ENCODE measurements around the gene EDA. TPM values are rescaled to one million over a fixed set of nuclear protein-coding genes. Genes with fewer than 3 reads are reported as not detected.
A peak's percentile ranks its signal among the peaks of the same experiment; 100 is the strongest.

Gene EDA
- total and polyA plus RNA-seq, 12 donors: 2.3 to 9.4 (median 5.2) TPM

DNA sequence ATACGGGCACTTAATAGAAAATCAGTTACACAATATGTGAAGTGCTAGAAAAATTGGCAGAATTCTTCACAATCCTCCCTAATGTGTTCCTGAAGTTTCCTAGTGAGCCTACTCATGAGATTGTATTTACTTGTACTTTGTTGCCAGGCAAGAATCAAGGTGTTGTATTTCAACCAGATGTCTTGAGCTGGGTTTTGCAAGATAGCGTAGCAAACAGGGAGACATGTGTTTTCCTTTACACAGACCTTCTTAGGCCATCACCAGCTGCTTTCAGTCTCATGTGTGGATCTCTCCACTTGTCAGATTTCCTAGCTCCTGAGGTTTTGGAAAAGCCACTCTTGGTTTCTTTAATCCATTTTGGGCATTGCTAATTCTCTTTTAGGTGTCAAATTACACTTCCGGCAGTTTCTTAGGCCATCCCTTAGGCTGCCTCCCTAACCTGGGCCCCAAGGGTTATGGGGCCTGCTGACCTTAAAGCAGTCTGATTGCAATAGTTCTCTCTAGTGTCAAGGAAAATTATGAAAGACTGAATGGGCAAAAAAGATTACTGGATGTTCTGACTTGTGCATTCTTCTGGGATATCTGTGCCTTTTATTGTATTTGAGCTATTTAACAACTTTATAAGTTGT lies 12.2 kb upstream of the EDA start:
- no peak for TF ChIP-seq CTCF (IDR thresholded peaks at IDR 0.05)
- no peak for DNase-seq

DNA sequence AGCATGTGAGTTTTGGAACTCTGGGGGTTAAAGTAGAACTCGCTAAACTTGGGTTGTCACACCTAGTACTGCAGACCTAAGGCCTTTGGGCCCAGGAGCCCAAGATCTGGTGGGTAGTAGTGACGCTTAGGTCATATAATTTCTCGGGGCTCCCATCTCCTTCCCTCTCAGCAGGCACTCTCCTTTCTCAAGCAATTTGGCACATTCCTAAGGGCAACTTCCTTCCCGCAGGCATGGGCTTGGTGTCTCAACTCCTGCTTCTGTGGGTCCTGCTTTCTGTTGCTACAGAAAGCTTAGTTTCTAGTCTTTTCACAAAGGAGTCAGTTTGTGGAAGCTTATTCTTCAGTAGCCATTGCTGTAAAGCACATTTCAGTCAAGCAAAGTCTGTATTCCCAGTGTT lies 10.4 kb upstream of the EDA start:
- no peaks in the 10 kb centered on the region for H3K36me3 ChIP-seq
- no peak for DNase-seq
- no peak for TF ChIP-seq CTCF (IDR thresholded peaks at IDR 0.05)
- intact Hi-C loops (cut with DNase I): no loop called here
- no peak overlapping the region for H3K27ac ChIP-seq
- 78 to 80% methylated on average over 4 of the region's 4 CpGs for WGBS, 2 donors
- no peaks in the 10 kb centered on the region for H3K4me1 ChIP-seq
- H3K27me3 ChIP-seq: peaks cover 0 to 60% (median 0%) of the 10 kb centered on the region in 7 donors
- H3K4me3 ChIP-seq: no peak overlapping the region
- H3K9me3 ChIP-seq: no peaks in the 10 kb centered on the region
- ATAC-seq: no peak

More for the DNA sequence above, 12.2 kb upstream of the EDA start:
- peak in 1 of 8 donors; percentile 15 for ATAC-seq
- intact Hi-C loops (cut with DNase I): loop anchor here in 1 of 10 donors (5.0 kb wide), 1 partner anchor 134 kb away; no protein-coding TSS in a partner anchor
- Histone ChIP-seq H3K9me3 (no peaks in the 10 kb centered on the region), H3K4me1 (no peaks in the 10 kb centered on the region), H3K36me3 (no peaks in the 10 kb centered on the region), H3K27ac (no peak overlapping the region), H3K27me3 (peaks cover 0 to 55% (median 0%) of the 10 kb centered on the region in 7 donors), H3K4me3 (no peak overlapping the region)
- WGBS, 2 donors: 60 to 72% methylated on average over 3 of the region's 3 CpGs

GRCh38 chrX:69607616-69608015 lies 8.3 kb upstream of the EDA start:
- H3K36me3 ChIP-seq: no peaks in the 10 kb centered on the region
- no peak for DNase-seq
- intact Hi-C loops (cut with DNase I): no loop called here
- H3K27ac ChIP-seq: no peak overlapping the region
- no peak overlapping the region for H3K4me3 ChIP-seq
- no peaks in the 10 kb centered on the region for H3K9me3 ChIP-seq
- no peak for TF ChIP-seq CTCF (IDR thresholded peaks at IDR 0.05)
- peaks cover 0 to 50% (median 0%) of the 10 kb centered on the region in 7 donors for H3K27me3 ChIP-seq
- no peaks in the 10 kb centered on the region for H3K4me1 ChIP-seq
- no peak for ATAC-seq

DNA sequence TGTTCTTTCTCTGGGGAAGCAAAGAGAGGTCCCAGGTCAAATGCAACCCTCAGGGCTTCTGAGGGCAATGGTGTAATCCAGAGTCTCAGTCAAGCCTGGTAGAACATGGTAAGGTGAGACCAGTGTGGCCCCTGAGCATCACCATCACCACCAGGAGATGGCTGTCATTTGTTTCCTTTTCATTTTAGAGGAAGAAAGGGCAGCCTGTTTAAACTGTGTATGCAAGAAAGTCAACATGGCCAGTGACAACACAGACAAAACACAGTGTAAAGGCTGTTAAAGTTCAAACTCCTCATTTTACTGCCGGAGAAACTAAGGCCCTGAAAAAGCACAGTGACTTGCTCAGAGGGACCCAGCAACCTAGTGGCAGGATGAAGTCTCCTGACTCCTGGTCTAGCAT lies 2.0 kb upstream of the EDA start:
- TF ChIP-seq CTCF (IDR thresholded peaks at IDR 0.05): no peak
- ATAC-seq (no peak), DNase-seq (no peak)
- H3K36me3 ChIP-seq: no peaks in the 10 kb centered on the region
- WGBS, 2 donors: 77 to 88% methylated on average over 1 of the region's 1 CpG
- H3K4me1 ChIP-seq: peaks cover 0 to 16% (median 0%) of the 10 kb centered on the region in 9 donors
- H3K27ac ChIP-seq: no peak overlapping the region
- H3K9me3 ChIP-seq: no peaks in the 10 kb centered on the region
- H3K4me3 ChIP-seq: no peak overlapping the region
- intact Hi-C loops (cut with DNase I): loop anchor here in 2 of 10 donors (10.0 kb wide), 2 partner anchors 411 to 481 kb away; no protein-coding TSS in a partner anchor
- peaks cover 0 to 48% (median 0%) of the 10 kb centered on the region in 7 donors for H3K27me3 ChIP-seq

Data from heart right ventricle (tissue), 16 donors.